ENCODE data around the gene CNKSR3.

CNKSR3 gene

GRCh38 chr6:154399097-154399496 is 111.4 kb downstream of the CNKSR3 start:
- H3K27ac ChIP-seq (ENCODE audit: low read depth, low read length) = no peak overlapping the region
- no peak overlapping the region for H3K9ac ChIP-seq (ENCODE audit: low read depth, low read length)
- H3K4me3 ChIP-seq (ENCODE audit: low read depth, low read length) = no peak overlapping the region
- H3K4me1 ChIP-seq (ENCODE audit: control insufficient read depth, insufficient read depth, low read length) = no peaks in the 10 kb centered on the region
- H3K9me3 ChIP-seq (ENCODE audit: control insufficient read depth, insufficient read depth, low read length) = no peaks in the 10 kb centered on the region
- H3K27me3 ChIP-seq (ENCODE audit: control insufficient read depth, insufficient read depth, low read length) = no peaks in the 10 kb centered on the region
- no peaks in the 10 kb centered on the region for H3K36me3 ChIP-seq (ENCODE audit: control insufficient read depth, insufficient read depth, low read length)

- Histone ChIP-seq H3K4me3 (ENCODE audit: low read depth, low read length) (no peak overlapping the region), H3K36me3 (ENCODE audit: control insufficient read depth, insufficient read depth, low read length) (no peaks in the 10 kb centered on the region), H3K9me3 (ENCODE audit: control insufficient read depth, insufficient read depth, low read length) (no peaks in the 10 kb centered on the region), H3K27ac (ENCODE audit: low read depth, low read length) (no peak overlapping the region), H3K27me3 (ENCODE audit: control insufficient read depth, insufficient read depth, low read length) (no peaks in the 10 kb centered on the region), H3K9ac (ENCODE audit: low read depth, low read length) (no peak overlapping the region), H3K4me1 (ENCODE audit: control insufficient read depth, insufficient read depth, low read length) (no peaks in the 10 kb centered on the region)
Measured at GRCh38 chr6:154397491-154398195, 112.8 kb downstream of the CNKSR3 start.

DNA sequence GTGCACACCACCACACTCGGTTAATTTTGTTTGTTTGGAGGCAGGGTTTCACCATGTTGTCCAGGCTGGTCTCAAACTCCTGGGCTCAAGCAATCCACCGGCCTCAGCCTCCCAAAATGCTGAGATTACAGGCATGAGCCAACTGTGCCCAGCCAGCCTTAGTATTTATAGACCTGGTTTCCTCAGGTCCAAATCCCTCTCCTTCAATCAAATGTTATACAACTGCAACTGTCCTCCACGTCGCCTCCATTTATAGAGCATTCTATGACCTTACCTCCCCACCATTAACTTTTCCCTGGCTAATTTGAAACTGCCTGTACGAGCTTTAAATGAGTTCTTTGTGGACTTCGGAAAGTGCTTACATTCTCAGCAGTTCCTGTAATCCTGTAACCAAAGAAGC is 114.6 kb downstream of the CNKSR3 start:
- Histone ChIP-seq H3K4me1 (ENCODE audit: control insufficient read depth, insufficient read depth, low read length) (no peaks in the 10 kb centered on the region), H3K27me3 (ENCODE audit: control insufficient read depth, insufficient read depth, low read length) (no peaks in the 10 kb centered on the region), H3K9ac (ENCODE audit: low read depth, low read length) (no peak overlapping the region), H3K36me3 (ENCODE audit: control insufficient read depth, insufficient read depth, low read length) (no peaks in the 10 kb centered on the region), H3K27ac (ENCODE audit: low read depth, low read length) (no peak overlapping the region), H3K4me3 (ENCODE audit: low read depth, low read length) (no peak overlapping the region), H3K9me3 (ENCODE audit: control insufficient read depth, insufficient read depth, low read length) (no peaks in the 10 kb centered on the region)

DNA sequence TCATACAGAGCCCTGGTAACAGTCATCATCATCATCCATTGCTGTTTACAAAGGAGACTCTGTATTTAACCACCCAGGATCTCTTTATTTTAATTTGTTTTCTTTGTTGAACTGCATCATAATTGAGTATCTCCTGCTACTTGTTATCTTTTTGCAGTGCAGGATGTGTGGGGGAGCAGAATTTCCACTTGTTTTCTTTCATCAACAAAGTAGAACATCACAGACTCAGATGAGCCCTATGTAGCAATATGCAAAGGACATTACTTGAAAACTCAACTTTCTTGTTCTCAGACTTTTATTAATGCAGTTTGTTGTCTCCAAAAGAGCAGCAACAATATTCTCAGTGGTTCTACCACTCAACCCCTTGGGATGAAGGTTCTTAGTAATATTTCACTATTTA is 115.2 kb downstream of the CNKSR3 start:
- H3K27ac ChIP-seq (ENCODE audit: low read depth, low read length) = no peak overlapping the region
- no peak overlapping the region for H3K4me3 ChIP-seq (ENCODE audit: low read depth, low read length)
- no peaks in the 10 kb centered on the region for H3K4me1 ChIP-seq (ENCODE audit: control insufficient read depth, insufficient read depth, low read length)
- no peaks in the 10 kb centered on the region for H3K27me3 ChIP-seq (ENCODE audit: control insufficient read depth, insufficient read depth, low read length)
- H3K9ac ChIP-seq (ENCODE audit: low read depth, low read length) = no peak overlapping the region
- no peaks in the 10 kb centered on the region for H3K36me3 ChIP-seq (ENCODE audit: control insufficient read depth, insufficient read depth, low read length)
- H3K9me3 ChIP-seq (ENCODE audit: control insufficient read depth, insufficient read depth, low read length) = no peaks in the 10 kb centered on the region

- no peaks in the 10 kb centered on the region for H3K9me3 ChIP-seq (ENCODE audit: control insufficient read depth, insufficient read depth, low read length)
- H3K9ac ChIP-seq (ENCODE audit: low read depth, low read length) = no peak overlapping the region
- no peaks in the 10 kb centered on the region for H3K4me1 ChIP-seq (ENCODE audit: control insufficient read depth, insufficient read depth, low read length)
- no peaks in the 10 kb centered on the region for H3K36me3 ChIP-seq (ENCODE audit: control insufficient read depth, insufficient read depth, low read length)
- no peak overlapping the region for H3K27ac ChIP-seq (ENCODE audit: low read depth, low read length)
- no peaks in the 10 kb centered on the region for H3K27me3 ChIP-seq (ENCODE audit: control insufficient read depth, insufficient read depth, low read length)
- no peak overlapping the region for H3K4me3 ChIP-seq (ENCODE audit: low read depth, low read length)
Measured at GRCh38 chr6:154394571-154394970, 115.9 kb downstream of the CNKSR3 start.

DNA sequence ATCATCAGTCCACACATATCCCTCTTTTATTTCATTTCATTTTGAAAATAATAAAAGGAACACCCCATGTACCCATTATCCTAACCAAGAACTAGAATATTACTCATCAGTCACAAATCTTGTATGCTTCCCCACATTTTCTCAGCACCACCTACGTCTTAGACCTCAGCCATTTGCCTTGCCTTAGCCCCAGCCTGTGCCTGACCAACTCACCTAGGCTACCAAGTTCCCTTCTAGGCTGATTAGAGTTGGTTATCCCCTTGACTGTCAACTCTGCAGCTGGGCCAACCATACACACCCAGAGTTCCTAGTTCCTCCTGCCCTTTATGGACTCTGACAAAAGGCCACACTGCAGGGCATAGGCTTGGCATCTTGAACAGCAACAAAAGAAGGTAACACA is 120.5 kb downstream of the CNKSR3 start:
- H3K9ac ChIP-seq (ENCODE audit: low read depth, low read length) = no peak overlapping the region
- no peak overlapping the region for H3K27ac ChIP-seq (ENCODE audit: low read depth, low read length)
- no peaks in the 10 kb centered on the region for H3K9me3 ChIP-seq (ENCODE audit: control insufficient read depth, insufficient read depth, low read length)
- H3K27me3 ChIP-seq (ENCODE audit: control insufficient read depth, insufficient read depth, low read length) = no peaks in the 10 kb centered on the region
- H3K4me3 ChIP-seq (ENCODE audit: low read depth, low read length) = no peak overlapping the region
- no peaks in the 10 kb centered on the region for H3K36me3 ChIP-seq (ENCODE audit: control insufficient read depth, insufficient read depth, low read length)
- no peaks in the 10 kb centered on the region for H3K4me1 ChIP-seq (ENCODE audit: control insufficient read depth, insufficient read depth, low read length)

- H3K9ac ChIP-seq (ENCODE audit: low read depth, low read length) = no peak overlapping the region
- H3K4me1 ChIP-seq (ENCODE audit: control insufficient read depth, insufficient read depth, low read length) = no peaks in the 10 kb centered on the region
Measured at GRCh38 chr6:154388803-154389202, 121.7 kb downstream of the CNKSR3 start.

DNA sequence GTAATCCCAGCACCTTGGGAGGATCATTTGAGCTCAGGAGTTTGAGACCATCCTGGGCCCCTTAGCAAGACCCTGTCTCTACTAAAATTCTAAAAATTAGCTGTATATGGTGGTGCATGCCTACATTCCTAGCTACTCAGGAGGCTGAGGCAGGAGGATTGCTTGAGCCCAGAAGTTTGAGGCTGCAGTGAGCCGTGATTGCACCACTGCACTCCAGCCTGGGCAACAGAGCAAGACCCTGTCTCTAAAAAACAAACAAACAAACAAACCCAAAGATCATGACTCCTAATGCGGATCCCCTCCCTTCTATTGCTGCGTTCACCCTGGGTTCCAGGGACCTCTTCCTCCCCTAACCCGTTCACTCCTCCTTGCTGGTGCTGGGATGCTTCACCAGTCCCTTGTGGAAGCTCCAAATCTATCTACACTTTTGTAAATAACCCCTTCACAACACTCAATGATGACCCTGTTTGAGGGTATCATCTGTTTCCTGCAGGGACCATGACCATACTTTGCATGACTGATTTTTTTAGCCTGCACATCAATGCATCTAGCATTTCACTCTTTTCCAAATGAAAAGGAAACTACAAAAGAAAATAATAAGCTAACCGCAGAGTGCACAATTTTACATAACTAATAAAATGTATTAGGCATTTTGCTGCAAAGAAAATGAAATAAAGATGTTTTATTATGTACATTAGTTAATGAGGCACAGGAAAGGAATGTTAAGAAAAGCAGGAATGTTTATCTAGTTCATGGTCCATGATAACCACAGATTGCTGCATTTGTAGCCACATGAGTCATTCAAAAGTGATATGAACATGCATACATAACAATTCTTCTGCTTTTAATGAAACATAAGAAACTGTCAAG is 123.4 kb downstream of the CNKSR3 start:
- Histone ChIP-seq H3K27me3 (ENCODE audit: control insufficient read depth, insufficient read depth, low read length) (no peaks in the 10 kb centered on the region), H3K4me3 (ENCODE audit: low read depth, low read length) (no peak overlapping the region), H3K9ac (ENCODE audit: low read depth, low read length) (no peak overlapping the region), H3K36me3 (ENCODE audit: control insufficient read depth, insufficient read depth, low read length) (no peaks in the 10 kb centered on the region), H3K27ac (ENCODE audit: low read depth, low read length) (no peak overlapping the region), H3K9me3 (ENCODE audit: control insufficient read depth, insufficient read depth, low read length) (no peaks in the 10 kb centered on the region), H3K4me1 (ENCODE audit: control insufficient read depth, insufficient read depth, low read length) (no peaks in the 10 kb centered on the region)

More at GRCh38 chr6:154388803-154389202, 121.7 kb downstream of the CNKSR3 start:
- no peak overlapping the region for H3K4me3 ChIP-seq (ENCODE audit: low read depth, low read length)
- H3K27ac ChIP-seq (ENCODE audit: low read depth, low read length) = no peak overlapping the region
- no peaks in the 10 kb centered on the region for H3K27me3 ChIP-seq (ENCODE audit: control insufficient read depth, insufficient read depth, low read length)
- H3K36me3 ChIP-seq (ENCODE audit: control insufficient read depth, insufficient read depth, low read length) = no peaks in the 10 kb centered on the region
- H3K9me3 ChIP-seq (ENCODE audit: control insufficient read depth, insufficient read depth, low read length) = no peaks in the 10 kb centered on the region

- Histone ChIP-seq H3K4me1 (ENCODE audit: control insufficient read depth, insufficient read depth, low read length) (peaks cover 5% of the 10 kb centered on the region; the same call in 1 of the 2 replicates), H3K4me3 (ENCODE audit: low read depth, low read length) (no peak overlapping the region), H3K9ac (ENCODE audit: low read depth, low read length) (no peak overlapping the region), H3K9me3 (ENCODE audit: control insufficient read depth, insufficient read depth, low read length) (no peaks in the 10 kb centered on the region), H3K36me3 (ENCODE audit: control insufficient read depth, insufficient read depth, low read length) (no peaks in the 10 kb centered on the region), H3K27me3 (ENCODE audit: control insufficient read depth, insufficient read depth, low read length) (no peaks in the 10 kb centered on the region), H3K27ac (ENCODE audit: low read depth, low read length) (no peak overlapping the region)
Measured at GRCh38 chr6:154384191-154384590, 126.3 kb downstream of the CNKSR3 start.

GRCh38 chr6:154383273-154383672 is 127.2 kb downstream of the CNKSR3 start:
- Histone ChIP-seq H3K4me3 (ENCODE audit: low read depth, low read length) (no peak overlapping the region), H3K9me3 (ENCODE audit: control insufficient read depth, insufficient read depth, low read length) (no peaks in the 10 kb centered on the region), H3K9ac (ENCODE audit: low read depth, low read length) (no peak overlapping the region), H3K27ac (ENCODE audit: low read depth, low read length) (no peak overlapping the region), H3K27me3 (ENCODE audit: control insufficient read depth, insufficient read depth, low read length) (no peaks in the 10 kb centered on the region), H3K36me3 (ENCODE audit: control insufficient read depth, insufficient read depth, low read length) (no peaks in the 10 kb centered on the region), H3K4me1 (ENCODE audit: control insufficient read depth, insufficient read depth, low read length) (peaks cover 5% of the 10 kb centered on the region; the same call in 1 of the 2 replicates)

DNA sequence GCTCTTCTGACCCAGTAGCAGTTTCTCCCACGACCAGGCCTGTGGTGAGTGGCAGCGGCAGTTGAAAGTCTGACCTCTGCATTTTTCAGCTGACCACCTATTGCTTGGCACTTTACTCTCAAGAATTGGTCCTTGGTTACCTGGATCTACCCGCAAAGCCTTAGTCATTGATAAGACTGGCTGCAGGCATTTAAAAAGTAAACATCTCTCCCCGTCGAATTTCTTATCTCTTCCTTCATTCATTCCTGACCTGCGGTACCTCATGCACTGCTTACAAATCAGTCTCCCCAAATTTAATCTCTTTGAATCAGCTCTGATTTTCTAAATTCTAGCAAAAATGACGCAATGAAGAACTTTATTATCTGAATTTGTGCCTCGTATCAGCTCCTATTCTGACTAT is 127.7 kb downstream of the CNKSR3 start:
- H3K27ac ChIP-seq (ENCODE audit: low read depth, low read length) = no peak overlapping the region
- H3K27me3 ChIP-seq (ENCODE audit: control insufficient read depth, insufficient read depth, low read length) = no peaks in the 10 kb centered on the region
- no peaks in the 10 kb centered on the region for H3K36me3 ChIP-seq (ENCODE audit: control insufficient read depth, insufficient read depth, low read length)
- no peak overlapping the region for H3K4me3 ChIP-seq (ENCODE audit: low read depth, low read length)
- H3K4me1 ChIP-seq (ENCODE audit: control insufficient read depth, insufficient read depth, low read length) = peaks cover 5% of the 10 kb centered on the region; the same call in 1 of the 2 replicates
- H3K9me3 ChIP-seq (ENCODE audit: control insufficient read depth, insufficient read depth, low read length) = no peaks in the 10 kb centered on the region
- H3K9ac ChIP-seq (ENCODE audit: low read depth, low read length) = no peak overlapping the region
